GM21737 (cell line): ENCODE results near the gene BTBD1.
A peak's percentile ranks its signal among the peaks of the same experiment; 100 is the strongest.

Source experiments
- ATAC-seq: cut with Tn5 transposase; IDR thresholded peaks from one replicate; pipeline ENCODE4 v1.9.1; 2021; ENCODE audit warnings: mild to moderate bottlenecking, moderate library complexity; ENCODE audit not compliant: unreplicated experiment

BTBD1 gene

DNA sequence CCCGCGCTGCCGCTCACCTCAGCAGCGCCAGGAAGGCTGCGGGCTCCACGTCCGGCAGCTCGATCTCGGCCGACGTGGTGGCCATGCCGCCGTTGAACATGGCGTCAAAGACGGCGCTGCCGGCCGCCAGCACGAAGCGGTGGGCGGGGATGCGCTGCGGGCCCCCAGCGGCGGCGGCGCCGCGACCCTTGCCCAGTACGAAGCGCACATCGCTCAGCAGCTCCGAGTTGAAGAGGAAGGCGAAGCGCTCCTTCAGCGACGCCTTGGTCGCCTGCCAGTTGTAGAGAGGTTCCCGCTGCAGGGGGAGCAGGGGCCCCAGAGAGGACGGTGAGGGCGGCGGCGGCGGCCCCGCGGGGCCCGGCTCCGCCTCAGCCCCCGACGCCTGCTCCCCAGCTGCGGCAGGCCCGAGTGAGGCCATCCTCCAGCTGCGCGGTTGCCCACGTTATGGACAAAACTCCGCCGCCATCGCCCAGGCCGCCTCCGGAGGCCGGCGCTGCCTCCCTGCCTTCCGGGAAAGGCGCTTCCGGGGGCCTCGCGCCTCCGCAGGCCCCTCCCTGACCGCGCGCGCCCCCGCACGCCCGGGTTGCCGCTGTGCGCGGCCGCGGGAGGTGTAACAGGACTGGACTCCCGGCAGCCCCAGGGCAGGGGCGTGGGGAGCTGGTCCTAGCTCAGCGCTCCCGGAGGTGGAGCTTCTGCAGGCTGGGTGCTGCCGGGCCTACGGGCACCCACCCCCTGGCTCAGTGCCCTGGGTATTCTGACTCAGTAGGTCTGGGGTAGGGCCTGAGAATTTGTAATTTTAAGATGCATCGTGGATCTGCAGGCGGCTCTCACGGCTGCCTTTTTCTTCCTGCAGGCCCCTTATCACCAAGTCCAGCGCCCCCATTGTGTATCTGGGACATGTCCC lies at the start of gene BTBD1:
BTBD1 (minus strand) TSS at position 519 of the 904 bp plus-strand sequence; CDS start at position 418, 101 bp downstream.
- ATAC-seq, result peak; percentile 89

GRCh38 chr15:83115831-83116565 lies 48.9 kb upstream of the BTBD1 start:
- ATAC-seq, result no peak

GRCh38 chr15:83115410-83115809 lies 48.4 kb upstream of the BTBD1 start:
- no peak for ATAC-seq

DNA sequence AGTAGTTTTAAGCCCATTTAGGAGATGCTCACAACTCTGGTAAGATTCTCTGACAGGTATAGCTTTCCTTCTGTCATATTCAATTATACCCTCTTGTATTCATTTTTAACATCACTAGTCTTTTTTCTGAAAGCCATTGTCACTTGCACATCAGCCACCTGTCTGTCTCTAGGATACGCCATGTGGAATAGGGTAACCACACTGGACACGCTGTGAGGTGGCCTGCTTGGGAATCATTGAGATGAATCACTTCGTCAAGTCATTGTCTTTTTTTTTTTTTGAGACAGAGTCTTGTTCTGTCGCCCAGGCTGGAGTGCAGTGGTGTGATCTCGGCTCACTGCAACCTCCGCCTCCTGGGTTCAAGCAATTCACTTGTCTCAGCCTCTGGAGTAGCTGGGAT lies 47.8 kb upstream of the BTBD1 start:
- no peak for ATAC-seq

DNA sequence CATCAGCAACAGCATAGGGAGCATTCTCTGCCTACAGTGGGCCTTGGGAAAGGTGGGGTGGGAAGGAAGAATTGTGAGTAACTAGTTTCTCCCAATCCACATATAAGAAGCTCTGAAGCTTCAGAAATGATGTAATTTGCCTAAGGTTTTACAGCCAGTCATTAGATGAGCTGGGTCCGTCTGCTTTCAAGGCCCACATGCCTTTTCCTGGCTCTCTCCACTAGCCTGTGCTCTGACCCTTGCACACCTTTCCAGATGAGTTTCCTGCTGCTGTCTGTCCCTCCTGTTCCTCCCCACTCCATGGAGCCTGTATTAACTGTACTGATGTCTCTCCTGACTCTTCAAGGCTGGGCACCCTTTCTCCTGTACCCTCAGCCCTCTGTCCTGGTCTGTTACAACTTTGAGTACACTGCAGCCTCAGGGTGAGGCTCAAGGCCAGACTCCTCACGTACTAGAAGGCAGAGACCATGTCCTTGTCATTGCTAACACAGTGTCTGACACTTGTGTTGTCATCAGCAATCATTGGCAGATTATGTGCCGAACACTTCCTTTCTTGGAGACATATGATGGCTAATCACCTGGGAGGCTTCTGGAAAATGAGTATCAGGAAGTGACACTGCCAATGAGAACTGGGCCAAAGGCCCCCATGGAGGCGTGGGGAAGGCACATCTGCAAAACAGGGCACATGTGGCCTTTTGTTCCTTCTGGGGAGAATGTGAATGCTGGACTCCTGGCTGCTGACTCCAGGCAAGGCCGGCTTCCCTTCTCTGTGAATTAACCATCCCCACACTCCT lies 47.0 kb upstream of the BTBD1 start:
- ATAC-seq, result no peak

DNA sequence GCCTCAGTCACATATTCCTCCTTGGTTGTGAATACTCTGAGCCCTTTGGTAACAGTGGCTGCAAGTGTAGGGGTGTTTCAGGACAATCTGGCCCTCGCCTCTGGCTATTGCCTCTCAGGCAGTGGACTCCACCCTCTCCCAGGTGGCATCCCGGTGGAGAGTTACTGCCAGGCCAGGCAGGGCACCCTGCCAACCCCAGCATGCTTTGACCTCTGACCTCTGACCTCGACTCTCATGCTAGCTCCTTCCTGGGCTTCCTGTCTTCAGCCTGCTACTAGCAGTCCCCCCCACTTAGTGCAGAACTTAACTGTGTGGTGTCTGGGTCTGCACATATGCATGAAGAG lies 45.9 kb upstream of the BTBD1 start:
- no peak for ATAC-seq

DNA sequence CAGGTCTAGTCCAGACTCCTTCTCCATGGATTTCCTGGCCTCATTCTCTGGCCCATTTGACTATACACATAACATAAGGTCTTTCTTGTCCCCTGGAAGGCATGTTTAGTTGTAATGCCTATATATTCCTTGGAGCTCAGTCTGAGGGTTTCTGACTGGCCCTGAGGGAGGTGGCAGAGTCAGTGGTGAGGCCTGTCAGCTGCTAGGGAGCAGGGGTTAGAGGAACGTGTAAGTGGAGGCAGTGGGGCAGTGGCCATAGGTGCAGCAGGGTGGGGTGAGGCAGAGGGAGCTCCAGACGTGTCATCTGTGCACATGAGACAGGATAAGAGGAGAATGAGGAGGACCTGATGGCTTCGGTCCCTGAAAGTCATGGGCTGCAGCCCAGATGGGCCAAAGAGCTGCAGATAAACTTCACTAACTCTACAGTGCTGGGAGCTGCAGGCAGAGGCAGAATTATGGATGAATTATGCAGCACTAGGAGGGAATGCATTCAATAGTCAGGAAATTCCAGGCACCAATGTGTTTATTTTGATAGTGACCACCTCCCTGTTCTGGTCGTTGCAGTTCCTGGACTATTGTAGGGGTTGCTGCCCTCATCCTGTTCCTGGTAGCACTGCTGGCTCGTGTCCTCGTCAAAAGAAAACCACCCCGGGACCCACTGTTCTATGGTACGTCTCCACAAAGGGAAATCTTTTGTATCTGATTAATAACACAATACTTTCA lies 45.3 kb upstream of the BTBD1 start:
- ATAC-seq, result no peak

DNA sequence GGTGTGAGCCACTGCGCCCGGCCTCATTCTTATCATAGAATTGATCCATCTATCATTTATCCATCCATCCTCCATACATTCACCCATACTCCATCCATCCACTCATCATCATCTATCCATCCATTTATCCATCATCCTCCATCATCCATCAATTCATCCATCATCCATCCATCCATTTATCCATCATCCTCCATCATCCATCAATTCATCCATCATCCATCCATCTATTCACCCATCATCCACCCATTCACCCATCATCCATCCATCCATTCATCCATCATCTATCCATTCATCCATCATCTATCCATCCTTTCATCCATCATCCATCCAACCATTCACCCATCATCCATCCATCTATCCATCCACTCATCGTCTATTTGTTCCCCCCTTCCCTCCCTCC lies 44.1 kb upstream of the BTBD1 start:
- no peak for ATAC-seq

DNA sequence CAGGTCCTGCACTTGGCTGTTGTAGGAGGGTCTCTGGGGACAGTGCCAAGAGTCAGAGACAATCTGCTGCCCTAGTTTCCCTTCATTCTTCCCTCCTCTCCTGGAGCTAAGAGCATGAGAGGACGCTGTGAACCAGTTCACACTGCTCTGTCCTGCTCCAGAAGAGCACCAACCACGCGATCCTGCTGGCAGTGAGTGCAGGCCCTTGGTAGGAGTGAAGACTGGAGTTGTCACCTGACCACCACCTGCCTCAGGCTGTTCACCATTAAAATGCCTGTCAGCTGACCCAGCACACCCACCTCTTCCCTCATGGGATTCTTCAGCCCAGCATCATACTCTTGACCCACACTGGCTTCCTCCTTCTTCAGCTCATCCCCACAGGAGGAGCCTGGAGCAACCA lies 43.3 kb upstream of the BTBD1 start:
- ATAC-seq, result no peak

- ATAC-seq, result no peak
Measured at GRCh38 chr15:83109532-83109931, 42.5 kb upstream of the BTBD1 start.

DNA sequence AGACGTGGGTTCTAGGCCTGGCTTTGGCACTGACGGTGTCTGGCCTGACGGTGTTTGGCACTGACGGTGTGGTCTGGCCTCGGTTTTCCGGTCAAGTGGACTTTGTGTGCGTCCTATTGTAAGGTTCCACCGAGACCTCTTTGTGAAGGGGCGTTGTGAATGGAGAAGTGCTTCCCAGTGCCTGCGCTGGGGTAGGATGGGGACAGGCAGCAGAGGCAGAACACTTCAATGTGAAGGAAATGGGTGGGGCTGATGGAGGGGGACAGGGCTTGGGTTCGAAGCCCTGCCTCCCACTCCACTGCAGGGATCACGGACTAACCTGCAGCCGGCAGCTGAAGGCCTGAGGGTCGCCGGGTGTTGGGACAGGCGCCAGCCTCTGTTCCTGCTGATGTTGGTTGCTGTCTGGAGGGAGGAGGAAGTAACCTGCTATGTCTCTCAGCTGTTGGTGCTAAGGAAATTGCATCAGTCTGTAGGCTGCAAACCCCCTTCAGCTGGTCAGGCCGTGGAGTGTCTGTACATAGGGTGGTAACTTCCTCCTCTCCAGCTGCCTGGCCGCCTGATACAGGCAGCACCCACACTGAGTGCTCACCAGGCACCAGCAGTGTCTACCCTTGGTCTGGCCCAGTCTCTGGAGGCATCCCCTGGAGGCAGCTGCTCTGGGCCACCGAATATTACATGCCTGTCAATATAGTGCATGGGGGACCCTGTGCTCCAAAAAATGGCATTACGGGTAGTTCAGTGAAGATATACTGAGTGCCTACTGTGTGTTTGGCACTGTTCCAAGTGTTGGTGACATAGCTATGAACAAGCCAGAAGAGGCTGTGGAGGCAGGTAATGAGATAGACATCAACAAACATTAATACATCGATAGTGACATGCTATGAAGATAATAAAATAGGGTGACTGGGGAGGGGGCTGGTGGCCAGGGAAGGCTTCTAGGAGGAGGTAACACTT lies 41.5 kb upstream of the BTBD1 start:
- ATAC-seq, result peak; percentile 62

GRCh38 chr15:83107841-83108181 lies 40.8 kb upstream of the BTBD1 start:
- ATAC-seq, result no peak

GRCh38 chr15:83106994-83107840 lies 40.2 kb upstream of the BTBD1 start, which contains the start of gene TM6SF1:
TM6SF1 (plus strand) TSS chr15:83107645; CDS start chr15:83107681, 36 bp downstream.
- peak; percentile 42 for ATAC-seq

GRCh38 chr15:83105440-83105839 lies 38.4 kb upstream of the BTBD1 start:
- ATAC-seq, result no peak

- no peak for ATAC-seq
Measured at GRCh38 chr15:83104141-83104540, 37.1 kb upstream of the BTBD1 start.

GRCh38 chr15:83102346-83102745 lies 35.3 kb upstream of the BTBD1 start:
- ATAC-seq, result no peak

GRCh38 chr15:83100097-83100646 lies 33.1 kb upstream of the BTBD1 start:
- ATAC-seq, result no peak

GRCh38 chr15:83099290-83099689 lies 32.2 kb upstream of the BTBD1 start:
- ATAC-seq, result no peak
